GM13976 (cell line): ENCODE data around the gene OR5M10.

Experiments
- DNase-seq: peaks from one replicate; pipeline ENCODE4 v3.0.0; 2012; ENCODE audit warnings: low spot score
- in situ Hi-C: fragments of 300-500 bp; cut with MboI; formaldehyde crosslinking; loops from one replicate; pipeline ENCODE4 v1.12.0; 2022; ENCODE audit warnings: low sequenced_read_pairs, mixed read lengths, inconsistent platforms; ENCODE audit not compliant: unreplicated experiment
- TF ChIP-seq, protein P1 (sequence below): IDR thresholded peaks from 2 replicates; pipeline ENCODE4 v1.5.1; 2012; ENCODE audit warnings: borderline replicate concordance, mild to moderate bottlenecking; ENCODE audit not compliant: insufficient read depth; ENCODE audit errors: extremely low read depth, missing control alignments, control extremely low read depth

Gene OR5M10

DNA sequence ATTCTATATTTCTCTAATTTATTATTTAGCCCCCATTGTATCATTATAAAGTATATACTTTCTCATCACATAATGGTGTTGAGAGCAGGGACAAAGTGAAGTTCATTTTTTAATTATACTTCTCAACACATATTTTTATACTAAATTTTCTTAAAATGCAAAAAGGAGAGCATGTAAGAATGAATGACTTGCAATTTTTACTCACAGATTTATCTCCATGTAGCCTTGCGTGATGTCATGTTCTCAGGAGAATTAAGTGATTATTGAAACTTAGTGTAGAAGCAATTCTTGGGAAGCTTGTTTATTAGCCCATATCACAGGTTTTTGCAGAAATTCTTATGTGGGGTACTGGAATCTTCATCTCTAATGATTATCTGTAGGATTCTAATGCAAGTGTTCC, 33.8 kb downstream of the OR5M10 start:
- in situ Hi-C loops: no loop called here
- DNase-seq: no peak
- TF ChIP-seq, protein P1, sequence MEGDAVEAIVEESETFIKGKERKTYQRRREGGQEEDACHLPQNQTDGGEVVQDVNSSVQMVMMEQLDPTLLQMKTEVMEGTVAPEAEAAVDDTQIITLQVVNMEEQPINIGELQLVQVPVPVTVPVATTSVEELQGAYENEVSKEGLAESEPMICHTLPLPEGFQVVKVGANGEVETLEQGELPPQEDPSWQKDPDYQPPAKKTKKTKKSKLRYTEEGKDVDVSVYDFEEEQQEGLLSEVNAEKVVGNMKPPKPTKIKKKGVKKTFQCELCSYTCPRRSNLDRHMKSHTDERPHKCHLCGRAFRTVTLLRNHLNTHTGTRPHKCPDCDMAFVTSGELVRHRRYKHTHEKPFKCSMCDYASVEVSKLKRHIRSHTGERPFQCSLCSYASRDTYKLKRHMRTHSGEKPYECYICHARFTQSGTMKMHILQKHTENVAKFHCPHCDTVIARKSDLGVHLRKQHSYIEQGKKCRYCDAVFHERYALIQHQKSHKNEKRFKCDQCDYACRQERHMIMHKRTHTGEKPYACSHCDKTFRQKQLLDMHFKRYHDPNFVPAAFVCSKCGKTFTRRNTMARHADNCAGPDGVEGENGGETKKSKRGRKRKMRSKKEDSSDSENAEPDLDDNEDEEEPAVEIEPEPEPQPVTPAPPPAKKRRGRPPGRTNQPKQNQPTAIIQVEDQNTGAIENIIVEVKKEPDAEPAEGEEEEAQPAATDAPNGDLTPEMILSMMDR: no peak

DNA sequence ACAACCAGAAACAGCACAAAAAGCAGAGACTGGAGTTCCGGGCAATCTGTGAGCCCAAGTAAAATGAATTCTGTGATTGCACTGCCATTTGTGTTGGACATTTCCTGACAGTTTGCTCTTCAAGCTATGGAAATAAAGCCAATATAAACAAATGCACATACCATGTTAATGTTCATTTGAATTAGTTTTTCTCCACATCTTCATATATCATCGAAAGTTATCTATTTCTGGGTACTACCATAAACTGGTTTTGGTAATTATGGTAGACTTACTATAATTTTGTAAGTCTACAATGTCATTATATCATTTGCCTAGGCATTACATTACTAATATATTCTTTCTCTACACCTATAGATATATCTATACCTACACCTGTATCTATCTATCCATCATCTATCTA, 34.4 kb downstream of the OR5M10 start, which contains the start of gene OR5M11:
Gene OR5M11 (minus strand): TSS at position 101 of the 400 bp plus-strand sequence. CDS start 0 bp downstream, at position 101.
- DNase-seq: no peak
- in situ Hi-C loops: no loop called here

GRCh38 chr11:56533054-56533740, 44.3 kb downstream of the OR5M10 start:
- DNase-seq: no peak
- TF ChIP-seq, protein P1: no peak
- in situ Hi-C loops: no loop called here

More for the DNA sequence above, 34.4 kb downstream of the OR5M10 start, which contains the start of gene OR5M11:
- TF ChIP-seq, protein P1: no peak

DNA sequence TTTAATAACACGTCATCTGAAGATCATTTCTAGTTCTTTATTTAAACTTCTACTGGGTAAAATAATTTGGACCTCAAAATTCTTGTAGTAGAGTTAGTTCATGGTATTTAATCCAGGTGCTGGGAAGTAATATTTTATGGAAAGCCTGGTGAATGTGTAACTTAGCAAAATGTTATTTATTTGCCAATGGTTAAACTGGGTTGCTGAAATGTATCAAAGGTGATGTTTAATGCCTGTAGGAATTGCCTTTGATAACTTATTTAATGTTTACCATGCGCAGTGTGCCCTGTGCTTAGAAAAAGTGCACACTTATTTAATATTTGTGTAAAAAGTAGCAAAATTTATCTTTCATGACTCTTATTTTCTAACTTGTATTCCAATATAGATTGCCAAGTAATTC, 45.7 kb downstream of the OR5M10 start:
- TF ChIP-seq, protein P1: no peak
- no peak for DNase-seq
- in situ Hi-C loops: no loop called here
